Activated CD4-positive, CD25-positive, alpha-beta regulatory T cell treated with anti-CD3 and anti-CD28 coated beads, Interleukin-2, amount 50 U/mL, for 24 hours (primary cell): ENCODE measurements around the gene DBN1.
A peak's percentile ranks its signal among the peaks of the same experiment; 100 is the strongest.

Experiments
- ATAC-seq, 2 donors: fragments of 150-1000 bp; cut with Tn5 transposase; one replicate each; pipeline ENCODE4 v1.10.0; 2021; ENCODE audit warnings: mild to moderate bottlenecking in 1 of 2, moderate library complexity in 1 of 2

Gene DBN1

DNA sequence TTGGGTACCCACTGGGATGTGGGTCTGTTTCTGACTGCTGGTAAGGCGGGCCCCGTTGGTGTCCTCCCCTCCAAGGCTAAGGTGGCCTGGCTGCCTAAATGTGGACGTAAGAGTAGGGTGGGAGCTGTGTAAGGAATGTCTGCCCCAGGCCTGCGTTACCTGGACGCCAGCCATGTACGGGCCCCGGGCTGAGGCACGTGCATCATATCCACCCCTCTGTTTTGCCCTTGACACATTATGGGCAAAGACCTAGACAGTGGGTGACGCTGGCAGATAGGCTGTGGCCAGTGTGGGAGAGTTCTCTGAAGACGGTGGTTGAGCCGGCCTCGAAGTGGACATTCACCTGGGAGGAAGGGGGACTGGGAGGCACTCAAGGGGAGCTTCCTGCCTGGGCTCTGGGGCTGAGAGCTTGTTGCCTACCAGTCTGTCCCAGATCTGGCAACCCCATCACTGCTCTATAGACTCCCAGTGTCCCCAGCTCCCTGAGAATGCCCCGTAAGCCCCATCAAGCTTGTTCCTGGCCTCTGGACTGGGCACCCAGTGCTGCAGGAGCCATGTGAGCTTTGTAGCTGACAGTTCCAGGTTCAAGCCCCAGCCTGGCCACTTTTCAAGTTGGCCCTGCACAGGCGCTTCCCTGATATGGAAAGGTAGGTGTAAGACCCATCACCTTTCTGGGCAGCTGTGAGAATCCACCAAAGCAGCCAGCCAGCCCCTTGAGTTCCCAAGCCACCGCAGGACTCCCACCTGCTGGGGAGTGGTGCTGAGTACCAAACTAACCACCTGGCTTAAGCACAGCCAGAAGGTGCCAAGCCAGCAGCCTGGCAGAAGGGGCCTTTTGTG is 30.1 kb downstream of the DBN1 start:
- no peak for ATAC-seq

DNA sequence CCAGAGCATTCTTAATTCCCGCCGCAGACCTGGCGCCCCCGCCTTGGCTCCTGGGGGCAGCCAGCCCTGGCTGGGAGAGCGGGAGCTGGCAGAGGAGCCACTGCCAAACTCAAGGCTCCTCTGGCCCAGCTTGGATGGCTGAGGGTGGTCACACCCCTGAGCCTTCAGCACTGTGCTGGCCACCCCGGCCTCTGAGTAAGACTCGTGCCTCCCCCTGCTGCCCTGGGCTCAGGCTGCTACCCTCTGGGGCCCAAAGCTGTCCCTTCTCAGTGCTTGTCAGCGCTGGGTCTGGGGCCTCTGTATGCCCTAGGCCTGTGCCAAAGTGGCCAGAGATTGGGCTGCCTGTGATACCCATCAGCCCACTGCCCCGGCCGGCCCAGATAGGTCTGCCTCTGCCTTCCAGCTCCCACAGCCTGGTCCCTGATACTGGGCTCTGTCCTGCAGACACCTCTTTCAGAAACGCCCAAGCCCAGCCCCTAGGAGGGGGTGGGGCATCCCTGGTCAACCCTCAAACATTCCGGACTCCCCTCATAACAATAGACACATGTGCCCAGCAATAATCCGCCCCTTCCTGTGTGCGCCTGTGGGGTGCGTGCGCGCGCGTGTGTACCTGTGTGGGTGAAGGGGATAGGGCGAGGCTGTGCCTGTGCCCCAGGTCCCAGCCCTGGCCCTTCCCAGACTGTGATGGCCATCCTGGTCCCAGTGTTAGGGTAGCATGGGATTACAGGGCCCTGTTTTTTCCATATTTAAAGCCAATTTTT is 31.2 kb downstream of the DBN1 start:
- ATAC-seq: no peak

DNA sequence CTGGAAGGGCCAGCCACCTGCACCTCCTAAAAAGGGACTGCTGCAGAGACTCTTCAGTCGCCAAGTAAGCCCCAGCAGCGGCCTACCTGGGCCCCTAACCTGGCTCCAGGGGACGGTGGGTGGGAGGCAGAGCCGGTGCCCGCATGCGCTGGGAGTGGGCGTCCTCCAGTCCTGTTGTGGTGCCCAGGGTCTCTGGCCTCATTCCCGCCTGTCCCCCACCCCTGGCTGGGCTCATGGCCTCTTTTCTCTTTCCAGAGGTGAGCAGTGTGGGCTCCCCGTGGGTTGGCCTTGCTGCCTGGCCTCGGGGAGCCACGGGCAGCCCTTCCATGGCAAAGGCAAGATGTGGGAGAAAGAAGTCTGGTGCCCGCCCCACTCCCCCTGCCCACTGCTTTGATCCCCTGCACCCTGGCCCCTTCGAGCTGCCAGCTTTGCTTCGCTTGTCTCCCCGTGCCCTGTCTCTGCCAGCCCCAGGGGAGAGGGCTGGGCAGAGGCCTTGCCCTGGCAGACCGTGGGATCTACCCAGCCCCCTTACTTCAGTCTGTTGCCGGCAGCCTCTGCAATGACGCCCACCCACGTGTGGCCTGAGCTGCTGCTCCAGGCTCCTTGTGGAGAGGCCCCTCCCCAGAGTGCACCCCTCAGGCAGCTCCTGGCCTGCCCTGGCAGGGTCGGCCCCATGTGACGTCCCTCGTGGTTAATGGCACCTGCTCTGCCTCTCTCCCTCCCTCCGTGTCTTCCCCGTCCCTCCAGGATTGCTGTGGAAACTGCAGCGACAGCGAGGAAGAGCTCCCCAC is 32.2 kb downstream of the DBN1 start:
- no peak for ATAC-seq

DNA sequence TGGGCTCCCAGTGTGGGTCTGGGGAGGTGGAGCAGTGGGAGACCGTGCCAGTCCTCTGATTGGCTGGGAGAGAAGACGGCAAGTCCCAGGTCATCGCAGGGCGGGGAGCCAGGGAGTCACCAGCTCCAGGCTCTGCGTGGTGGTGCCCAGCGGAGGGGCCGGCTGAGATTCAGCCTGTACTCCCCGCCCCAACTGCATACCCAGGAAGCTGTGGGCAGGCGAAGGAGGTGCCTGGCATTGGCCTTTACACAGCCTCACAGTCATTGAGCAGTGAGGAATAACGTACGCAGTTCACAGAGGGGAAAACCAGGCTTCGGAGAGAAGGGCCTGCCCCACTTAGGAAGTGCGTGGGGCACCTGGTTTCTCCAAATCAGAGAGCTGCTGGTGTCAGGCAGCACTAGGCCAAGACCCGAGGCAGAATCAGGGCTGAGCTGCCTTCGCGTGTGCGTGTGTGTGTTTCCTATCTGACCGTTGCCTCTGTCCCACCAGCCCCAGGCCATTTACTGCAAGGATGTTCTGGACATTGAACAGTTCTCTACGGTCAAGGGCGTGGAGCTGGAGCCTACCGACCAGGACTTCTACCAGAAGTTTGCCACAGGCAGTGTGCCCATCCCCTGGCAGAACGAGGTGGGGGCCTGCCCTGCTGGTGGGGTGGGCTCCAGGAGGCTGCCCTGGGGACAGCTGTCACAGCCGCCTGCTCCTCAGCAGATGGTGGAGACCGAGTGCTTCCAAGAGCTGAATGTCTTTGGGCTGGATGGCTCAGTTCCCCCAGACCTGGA is 33.0 kb downstream of the DBN1 start:
- ATAC-seq: peak; percentile 58 to 69

DNA sequence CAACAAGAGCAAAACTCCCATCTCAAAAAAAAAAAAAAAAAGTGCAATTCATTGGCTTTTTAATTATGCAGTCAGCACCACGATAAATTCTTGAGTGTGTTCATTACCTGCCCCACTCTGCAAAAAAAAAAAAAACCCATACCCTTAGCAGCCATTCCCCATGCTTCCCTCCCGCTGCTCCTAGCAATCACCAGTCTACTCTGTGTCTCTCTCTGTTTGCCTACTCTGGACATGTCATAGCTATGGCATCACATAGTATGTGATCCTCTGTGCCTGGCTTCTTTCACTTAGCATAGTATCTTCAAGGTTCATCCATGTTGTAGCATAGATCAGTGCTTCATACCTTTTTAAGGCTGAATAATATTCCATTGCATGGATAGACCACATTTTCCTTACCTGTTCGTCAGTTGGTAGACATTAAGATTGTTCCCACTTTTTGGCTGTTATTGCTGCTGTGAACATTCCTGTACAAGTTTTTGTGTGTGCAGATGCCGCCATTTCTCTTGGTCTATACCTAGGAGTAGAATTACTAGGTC is 33.8 kb downstream of the DBN1 start:
- no peak for ATAC-seq

DNA sequence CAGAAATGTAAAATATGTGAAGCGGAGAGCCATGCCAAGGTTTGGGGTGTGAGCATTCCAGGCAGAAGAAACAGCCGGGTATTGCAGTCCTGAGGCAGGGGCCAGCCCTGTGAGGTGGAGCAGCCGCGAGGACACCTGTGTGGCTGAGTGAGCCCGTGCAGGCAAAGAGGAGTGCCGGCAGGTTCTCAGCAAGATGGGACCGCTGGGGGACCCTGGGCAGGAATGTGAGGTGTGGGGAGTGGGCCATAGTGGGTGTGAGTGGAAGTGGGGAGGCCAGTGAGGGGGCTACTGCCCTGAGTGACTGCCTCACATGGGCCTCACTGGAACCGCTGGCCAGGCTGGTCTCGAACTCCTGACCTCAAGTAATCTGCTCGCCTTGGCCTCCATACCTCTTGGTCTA is 35.0 kb downstream of the DBN1 start:
- no peak for ATAC-seq

DNA sequence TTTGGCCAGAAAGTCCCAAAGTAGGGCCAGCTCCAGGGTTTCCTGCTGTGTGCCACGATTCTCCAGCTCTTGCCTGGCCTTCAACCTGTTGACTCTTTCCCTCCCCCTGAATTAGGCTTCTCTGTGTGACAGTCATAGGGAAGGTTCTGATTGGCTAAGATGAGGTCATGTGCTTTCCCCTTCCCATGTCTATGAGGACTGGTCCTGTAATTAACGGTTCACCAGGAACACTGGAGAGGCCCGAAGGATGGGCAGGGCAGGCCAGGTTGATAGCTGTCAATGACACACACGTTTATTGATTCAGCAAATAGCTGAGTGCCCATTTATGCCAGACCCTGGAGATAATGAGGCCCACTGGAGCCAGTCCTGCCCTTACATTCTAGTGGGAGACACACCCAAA is 35.8 kb downstream of the DBN1 start:
- no peak for ATAC-seq

DNA sequence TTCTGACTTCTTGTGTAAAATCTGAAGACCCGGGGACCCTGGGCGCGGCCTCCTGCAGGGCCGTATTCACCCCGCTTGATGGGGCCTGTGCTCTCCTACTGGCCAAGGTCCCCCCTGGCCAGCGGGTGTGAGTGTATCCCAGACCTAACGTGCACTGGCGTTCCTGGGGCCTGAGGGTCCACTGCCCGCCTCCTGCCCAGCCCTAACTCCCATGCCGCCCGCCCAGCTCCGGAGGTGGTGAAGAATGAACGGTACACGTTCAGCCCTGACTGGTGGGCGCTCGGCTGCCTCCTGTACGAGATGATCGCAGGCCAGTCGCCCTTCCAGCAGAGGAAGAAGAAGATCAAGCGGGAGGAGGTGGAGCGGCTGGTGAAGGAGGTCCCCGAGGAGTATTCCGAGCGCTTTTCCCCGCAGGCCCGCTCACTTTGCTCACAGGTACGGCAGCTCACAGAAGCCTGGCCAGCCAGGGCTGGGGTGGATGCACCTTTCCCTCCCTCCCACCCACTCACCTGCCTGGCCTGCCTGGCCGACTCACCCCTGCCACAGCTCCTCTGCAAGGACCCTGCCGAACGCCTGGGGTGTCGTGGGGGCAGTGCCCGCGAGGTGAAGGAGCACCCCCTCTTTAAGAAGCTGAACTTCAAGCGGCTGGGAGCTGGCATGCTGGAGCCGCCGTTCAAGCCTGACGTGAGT is 37.4 kb downstream of the DBN1 start:
- ATAC-seq: no peak

DNA sequence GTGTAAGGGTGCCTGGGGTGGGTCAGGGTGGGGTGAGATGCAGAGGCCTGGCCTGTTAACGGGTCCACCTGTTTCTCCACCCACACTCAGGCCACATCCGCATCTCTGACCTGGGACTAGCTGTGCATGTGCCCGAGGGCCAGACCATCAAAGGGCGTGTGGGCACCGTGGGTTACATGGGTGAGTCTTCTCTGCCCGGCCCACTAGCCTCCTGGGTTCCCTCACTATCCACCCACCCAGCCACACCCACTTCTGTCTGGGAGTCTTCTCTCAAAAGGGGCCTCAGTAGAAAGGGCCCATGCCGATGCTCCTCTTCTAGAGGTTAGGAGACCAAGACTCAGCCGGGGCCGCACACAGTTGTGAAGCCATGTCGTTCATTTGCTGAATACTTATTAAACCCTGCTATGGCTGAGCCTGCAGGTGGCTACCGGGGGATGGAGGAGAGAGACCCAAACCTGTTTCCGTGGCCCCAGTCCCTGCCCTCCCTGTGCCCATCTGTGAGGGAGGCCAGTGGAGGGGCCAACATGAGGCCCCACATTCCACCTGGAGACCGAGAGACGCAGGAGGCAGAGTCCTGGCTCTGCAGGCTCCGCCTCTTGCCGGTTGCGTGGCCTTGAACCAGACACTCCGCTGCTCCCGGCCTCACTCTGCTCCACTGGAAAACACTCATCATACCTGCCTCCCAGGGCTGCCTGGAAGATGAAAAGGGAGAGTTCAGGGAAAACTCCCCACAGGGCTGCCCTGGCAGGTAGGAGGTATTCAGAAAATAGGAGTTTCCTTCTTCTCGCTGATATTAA is 38.3 kb downstream of the DBN1 start:
- no peak for ATAC-seq

DNA sequence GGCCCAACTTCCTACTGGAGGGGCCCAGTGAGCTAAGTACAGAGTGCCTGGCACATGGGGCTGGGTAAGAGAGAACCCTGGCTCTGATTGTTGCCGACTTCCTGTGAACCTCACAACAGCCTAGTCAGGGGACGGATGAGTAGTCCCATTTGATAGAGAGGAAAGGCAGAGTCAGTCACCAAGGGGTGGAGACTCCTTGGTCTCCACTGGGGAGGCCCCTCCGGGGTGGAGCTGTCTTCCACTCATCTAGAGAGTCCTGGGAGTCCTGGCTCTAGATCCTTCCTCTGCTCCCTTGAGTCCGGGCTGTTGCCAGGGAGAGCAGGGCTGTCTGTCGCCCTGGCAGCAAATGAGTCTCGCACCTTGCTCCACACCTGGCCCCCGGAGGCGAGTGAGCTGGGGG is 39.0 kb downstream of the DBN1 start:
- ATAC-seq: peak; percentile 77 to 80

DNA sequence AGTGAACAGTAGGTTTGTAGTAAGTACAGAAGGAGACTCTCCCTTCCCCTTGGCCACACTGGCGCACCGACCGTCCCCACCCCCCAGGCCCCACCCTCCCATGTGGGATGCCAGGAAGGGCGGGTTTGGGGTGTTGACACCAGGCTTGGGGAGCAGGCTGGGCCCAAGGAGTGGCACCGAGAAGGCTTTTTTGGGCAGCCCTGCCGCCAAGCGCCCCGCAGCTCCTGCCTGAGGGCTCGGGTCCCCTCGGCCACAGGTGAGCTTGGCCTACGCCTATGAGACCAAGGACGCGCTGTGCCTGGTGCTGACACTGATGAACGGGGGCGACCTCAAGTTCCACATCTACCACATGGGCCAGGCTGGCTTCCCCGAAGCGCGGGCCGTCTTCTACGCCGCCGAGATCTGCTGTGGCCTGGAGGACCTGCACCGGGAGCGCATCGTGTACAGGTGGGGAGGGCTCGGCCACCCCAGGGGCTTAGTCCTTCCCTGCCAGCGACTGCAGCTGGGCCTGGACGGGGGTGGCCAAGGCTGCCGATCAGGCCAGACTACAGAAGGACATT is 39.7 kb downstream of the DBN1 start:
- ATAC-seq: no peak

DNA sequence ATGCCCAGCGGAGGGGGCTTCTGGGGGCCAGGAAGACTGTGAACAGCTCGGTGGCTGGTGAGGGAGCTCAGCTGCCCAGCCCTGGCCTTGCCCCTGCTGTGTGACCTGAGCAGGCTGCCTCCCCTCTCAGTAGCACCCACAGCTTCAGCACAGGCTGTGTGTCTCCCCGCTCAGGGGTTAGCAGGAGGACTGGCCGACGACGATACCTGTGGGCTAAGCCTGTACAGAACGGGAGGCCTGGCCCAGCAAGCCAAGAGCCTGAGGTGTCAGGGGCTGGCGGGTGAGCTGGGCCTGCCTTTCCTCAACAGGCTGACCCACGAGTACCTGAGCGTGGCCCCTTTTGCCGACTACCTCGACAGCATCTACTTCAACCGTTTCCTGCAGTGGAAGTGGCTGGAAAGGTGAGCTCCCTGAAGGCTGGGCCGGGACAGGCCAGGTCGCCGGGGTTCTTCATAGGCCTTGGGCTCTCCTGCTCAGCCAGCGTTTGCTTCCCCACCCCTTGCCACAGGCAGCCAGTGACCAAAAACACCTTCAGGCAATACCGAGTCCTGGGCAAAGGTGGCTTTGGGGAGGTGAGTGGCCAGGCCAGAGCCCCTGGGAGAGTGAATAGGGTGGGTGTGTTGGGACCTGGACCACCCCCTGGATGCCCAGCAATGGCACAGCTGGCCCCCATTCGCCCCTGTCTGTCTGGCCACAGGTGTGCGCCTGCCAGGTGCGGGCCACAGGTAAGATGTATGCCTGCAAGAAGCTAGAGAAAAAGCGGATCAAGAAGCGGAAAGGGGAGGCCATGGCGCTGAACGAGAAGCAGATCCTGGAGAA is 40.4 kb downstream of the DBN1 start:
- ATAC-seq: no peak

DNA sequence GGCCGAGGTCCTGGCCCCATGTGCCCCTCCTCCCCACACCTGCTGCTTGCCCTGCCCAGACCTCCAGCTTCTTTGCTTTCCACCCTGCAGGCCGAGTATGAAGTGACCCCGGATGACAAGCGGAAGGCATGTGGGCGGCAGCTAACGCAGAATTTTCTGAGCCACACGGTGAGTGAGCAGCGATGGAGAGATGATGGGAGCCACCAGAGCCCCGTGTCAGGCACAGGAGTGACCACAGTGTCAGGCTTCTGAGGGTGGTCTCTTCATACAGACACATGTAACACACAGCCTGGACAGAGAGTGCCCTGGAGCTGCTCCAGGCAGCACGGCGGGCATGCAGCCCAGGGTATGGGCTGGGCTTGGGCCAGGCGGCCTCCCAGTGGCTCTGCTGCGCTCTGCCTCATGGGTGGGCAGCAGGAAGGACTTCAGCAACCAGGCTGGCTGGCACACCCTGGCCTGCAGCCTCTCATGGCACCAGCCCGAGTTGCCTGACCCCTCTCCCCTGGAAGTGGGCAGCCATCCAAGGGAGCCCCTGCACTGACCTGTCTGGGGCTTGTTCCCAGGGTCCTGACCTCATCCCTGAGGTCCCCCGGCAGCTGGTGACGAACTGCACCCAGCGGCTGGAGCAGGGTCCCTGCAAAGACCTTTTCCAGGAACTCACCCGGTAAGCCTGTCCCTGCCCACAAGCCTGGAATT is 41.1 kb downstream of the DBN1 start:
- peak; percentile 3 to 11 for ATAC-seq

DNA sequence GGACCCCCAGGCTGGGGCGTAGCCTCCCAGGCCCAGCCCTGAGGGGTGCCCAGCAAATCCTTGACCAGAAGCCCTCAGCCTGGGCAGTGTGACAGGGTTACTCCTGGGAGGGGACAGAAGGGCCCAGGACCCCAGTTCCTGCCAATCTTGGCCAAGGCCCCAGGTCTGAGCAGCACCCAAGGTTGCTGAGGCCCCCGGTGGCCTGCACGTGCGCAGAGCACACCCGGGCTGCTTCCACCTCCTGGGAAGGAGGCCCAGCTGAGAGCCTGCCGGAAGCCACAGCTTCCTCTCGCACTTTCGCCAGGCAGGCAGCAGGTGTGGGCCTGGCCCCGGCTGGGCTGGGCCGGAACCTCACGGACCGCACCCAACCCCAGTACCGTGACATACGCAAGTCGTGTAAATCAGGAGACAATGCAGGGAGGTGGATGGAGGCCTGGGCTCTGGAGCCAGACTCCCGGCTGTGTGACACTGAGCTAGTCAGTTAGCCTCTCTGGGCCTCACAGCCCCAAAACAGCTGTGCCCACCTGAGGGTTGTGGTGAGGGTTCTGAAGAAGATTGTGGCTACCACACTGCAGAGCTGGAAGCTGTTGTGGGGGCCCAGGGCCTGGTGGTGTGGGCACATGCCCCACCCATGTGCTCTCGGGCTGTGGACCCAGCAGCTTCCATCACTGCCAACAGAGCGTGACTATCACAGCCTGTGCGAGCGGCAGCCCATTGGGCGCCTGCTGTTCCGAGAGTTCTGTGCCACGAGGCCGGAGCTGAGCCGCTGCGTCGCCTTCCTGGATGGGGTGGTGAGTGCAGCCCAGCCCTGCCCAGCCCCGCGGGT is 41.9 kb downstream of the DBN1 start:
- peak; percentile 42 to 43 for ATAC-seq

DNA sequence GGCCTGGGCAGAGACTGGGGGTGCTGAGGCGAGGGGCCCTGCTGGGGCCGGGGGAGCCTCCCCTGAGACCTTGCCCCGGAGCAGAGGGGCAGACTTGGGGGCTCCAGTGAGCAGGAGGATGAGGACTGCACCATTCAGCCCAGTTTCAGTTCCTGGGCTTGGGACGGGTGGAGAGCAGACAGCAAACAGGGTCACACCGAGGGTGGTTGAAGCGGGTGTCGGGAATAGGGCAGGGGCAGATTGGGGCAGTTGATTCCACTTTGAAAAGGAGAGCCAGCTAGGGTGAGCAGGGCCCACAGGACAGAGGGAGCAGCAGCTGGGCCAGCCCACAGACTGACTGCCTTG is 42.5 kb downstream of the DBN1 start:
- no peak for ATAC-seq

DNA sequence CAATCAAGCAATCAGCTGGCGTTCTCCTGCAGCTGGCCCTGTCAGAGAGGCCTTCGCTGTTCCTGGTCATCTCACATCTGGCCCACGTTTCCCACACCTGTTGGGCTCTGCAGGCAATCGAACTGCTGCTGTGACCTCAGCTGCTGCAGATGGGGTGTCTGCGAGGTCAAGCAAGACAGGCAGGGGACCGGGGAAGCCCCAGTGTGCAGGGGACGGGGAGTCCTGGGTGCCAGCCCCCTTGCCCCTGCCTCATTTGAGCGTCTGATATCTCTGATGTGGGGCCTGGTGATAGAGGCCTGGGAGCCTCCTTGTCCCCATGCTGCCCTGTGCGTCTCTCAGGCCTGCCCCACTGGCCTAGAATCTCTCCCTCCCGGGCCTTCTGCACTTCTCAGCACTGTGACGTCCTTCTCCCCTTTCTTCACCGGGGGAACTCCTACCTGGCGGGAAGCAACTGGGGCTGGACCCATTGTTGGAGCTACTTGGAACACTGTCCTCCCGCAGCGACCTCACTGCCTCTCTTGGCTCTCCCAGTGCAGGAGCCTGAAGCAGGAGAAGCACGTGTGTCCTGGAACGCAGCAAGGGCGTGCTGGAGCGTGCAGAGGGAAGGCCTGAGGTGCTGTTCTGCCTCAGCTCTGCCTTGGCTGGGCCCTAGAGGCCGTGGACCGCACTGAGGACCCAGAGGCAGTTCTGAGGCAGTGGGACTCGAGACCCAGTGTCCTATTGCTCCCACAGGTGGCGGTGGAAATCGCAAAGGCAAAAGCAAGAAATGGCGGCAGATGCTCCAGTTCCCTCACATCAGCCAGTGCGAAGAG is 43.1 kb downstream of the DBN1 start:
- ATAC-seq: no peak
